Common myeloid progenitor, CD34-positive (primary cell): Measurements from ENCODE around the gene SLC6A5.

ENCODE experiments used
- CTCF ChIA-PET: fragments of 350-600 bp; sonication (Branson Sonifier 250); formaldehyde crosslinking; loops from one replicate; lab custom pipeline; 2021; ENCODE audit warnings: antibody characterized with exemption; lab: Charles Lee
- POLR2A ChIA-PET: fragments of 350-600 bp; sonication (Branson Sonifier 250); formaldehyde crosslinking; loops from one replicate; lab custom pipeline; 2021; ENCODE audit warnings: antibody characterized with exemption; lab: Charles Lee
- DNase-seq, 3 donors: peaks; one replicate each; pipeline versions ENCODE4 v3.0.0 to v3.0.0-alpha.2; 2013
- H3K27ac ChIP-seq, 2 experiments: 1 replicate in 1 of 2; 2 replicates in 1 of 2; pipeline ENCODE4 v1.7.0; 2013; ENCODE audit warnings: inconsistent platforms in 2 of 2, low read length in 2 of 2, mild to moderate bottlenecking in 2 of 2, low read depth in 1 of 2, moderate library complexity in 1 of 2; ENCODE audit not compliant: severe bottlenecking in 2 of 2, insufficient read depth in 1 of 2, poor library complexity in 1 of 2
- H3K27me3 ChIP-seq, 5 experiments: replicated peaks in 2 of 5; 1 replicate in 3 of 5; 2 replicates in 2 of 5; pipeline versions ENCODE4 v1.6.1 to v1.7.0; 2013; ENCODE audit warnings: low read length in 4 of 5, mild to moderate bottlenecking in 2 of 5, moderate library complexity in 2 of 5, inconsistent platforms in 1 of 5; ENCODE audit not compliant: insufficient read depth in 5 of 5, control insufficient read depth in 4 of 5
- H3K36me3 ChIP-seq, 4 experiments: 1 replicate in 2 of 4; 2 replicates in 2 of 4; pipeline versions ENCODE4 v1.6.1 to v1.7.0; 2013; ENCODE audit warnings: low read length in 3 of 4, control low read depth in 1 of 4, mild to moderate bottlenecking in 1 of 4; ENCODE audit not compliant: control insufficient read depth in 4 of 4, insufficient read depth in 4 of 4
- H3K4me1 ChIP-seq, 4 experiments: 1 replicate in 3 of 4; 2 replicates in 1 of 4; pipeline versions ENCODE4 v1.6.1 to v1.7.1; 2013; ENCODE audit warnings: low read length in 3 of 4, mild to moderate bottlenecking in 3 of 4, control low read depth in 1 of 4, inconsistent platforms in 1 of 4, moderate library complexity in 1 of 4; ENCODE audit not compliant: control insufficient read depth in 4 of 4, insufficient read depth in 4 of 4; ENCODE audit errors: control extremely low read depth in 1 of 4
- H3K4me3 ChIP-seq, 7 experiments: 1 replicate in 4 of 7; 2 replicates in 3 of 7; pipeline versions ENCODE4 v1.5.1 to v1.7.0; 2013; ENCODE audit warnings: mild to moderate bottlenecking in 7 of 7, low read length in 6 of 7, moderate library complexity in 6 of 7, inconsistent platforms in 2 of 7, low read depth in 2 of 7, control low read depth in 1 of 7; ENCODE audit not compliant: insufficient read depth in 4 of 7, control insufficient read depth in 1 of 7; ENCODE audit errors: extremely low read depth in 1 of 7
- H3K9me3 ChIP-seq, 5 experiments: 1 replicate in 4 of 5; 2 replicates in 1 of 5; pipeline versions ENCODE4 v1.6.1 to v1.7.1; 2013; ENCODE audit warnings: low read length in 4 of 5, mild to moderate bottlenecking in 2 of 5, inconsistent platforms in 1 of 5, low read depth in 1 of 5, moderate library complexity in 1 of 5; ENCODE audit not compliant: control insufficient read depth in 4 of 5, insufficient read depth in 2 of 5; ENCODE audit errors: control extremely low read depth in 1 of 5
- WGBS: methylation state at CpG from one replicate; pipeline ENCODE4 v1.1.5; 2013; ENCODE audit not compliant: insufficient coverage; 5-methylcytosine and 5-hydroxymethylcytosine counted together

Gene SLC6A5

GRCh38 chr11:20647976-20648565 is 48.7 kb downstream of the SLC6A5 start:
- no peak overlapping the region for H3K4me3 ChIP-seq
- peaks cover 0 to 6% (median 2%) of the 10 kb centered on the region in 5 experiments for H3K27me3 ChIP-seq
- peak; percentile 24 to 50 (median 28) for DNase-seq
- H3K4me1 ChIP-seq, result no peaks in the 10 kb centered on the region
- CTCF ChIA-PET, result interaction anchor here (0.9 to 2.7 kb wide), 12 partner anchors 8 to 1506 kb away, joined by 3 to 12 read pairs (median 4); no protein-coding TSS in a partner anchor
- no peaks in the 10 kb centered on the region for H3K9me3 ChIP-seq
- H3K27ac ChIP-seq, result no peak overlapping the region
- 33% methylated on average over 3 of the region's 4 CpGs for WGBS
- POLR2A ChIA-PET, result no interaction called here
- H3K36me3 ChIP-seq, result no peaks in the 10 kb centered on the region

- WGBS, result 80% methylated on average over 8 of the region's 13 CpGs
- Histone ChIP-seq H3K36me3 (no peaks in the 10 kb centered on the region), H3K27ac (no peak overlapping the region), H3K27me3 (peaks cover 0 to 25% (median 3%) of the 10 kb centered on the region in 5 experiments), H3K4me3 (no peak overlapping the region), H3K9me3 (no peaks in the 10 kb centered on the region), H3K4me1 (no peaks in the 10 kb centered on the region)
- no peak for DNase-seq
- CTCF ChIA-PET, result no interaction called here
- POLR2A ChIA-PET, result no interaction called here
These were observed 52.9 kb downstream of the SLC6A5 start for GRCh38 chr11:20652150-20652806.

GRCh38 chr11:20654038-20654437 is 54.6 kb downstream of the SLC6A5 start:
- no peak overlapping the region for H3K4me3 ChIP-seq
- peaks cover 0 to 25% (median 3%) of the 10 kb centered on the region in 5 experiments for H3K27me3 ChIP-seq
- H3K27ac ChIP-seq, result no peak overlapping the region
- H3K4me1 ChIP-seq, result no peaks in the 10 kb centered on the region
- DNase-seq, result no peak
- ChIA-PET CTCF (no interaction called here), POLR2A (no interaction called here)
- H3K9me3 ChIP-seq, result no peaks in the 10 kb centered on the region
- no peaks in the 10 kb centered on the region for H3K36me3 ChIP-seq
- WGBS, result no CpG with 5 or more reads among the region's 3 CpGs

- Histone ChIP-seq H3K9me3 (no peaks in the 10 kb centered on the region), H3K36me3 (no peaks in the 10 kb centered on the region), H3K27ac (no peak overlapping the region), H3K4me3 (no peak overlapping the region), H3K27me3 (peaks cover 0 to 29% (median 3%) of the 10 kb centered on the region in 5 experiments), H3K4me1 (no peaks in the 10 kb centered on the region)
- no peak for DNase-seq
- POLR2A ChIA-PET, result no interaction called here
- CTCF ChIA-PET, result interaction anchor here (1.1 to 2.5 kb wide), 5 partner anchors 9 to 856 kb away, joined by 3 to 7 read pairs (median 3); no protein-coding TSS in a partner anchor
- 92% methylated on average over 2 of the region's 4 CpGs for WGBS
These were observed 57.5 kb downstream of the SLC6A5 start for GRCh38 chr11:20656901-20657300.

- Histone ChIP-seq H3K36me3 (no peaks in the 10 kb centered on the region), H3K9me3 (no peaks in the 10 kb centered on the region), H3K27me3 (peaks cover 0 to 25% (median 3%) of the 10 kb centered on the region in 5 experiments), H3K4me1 (no peaks in the 10 kb centered on the region), H3K4me3 (no peak overlapping the region), H3K27ac (no peak overlapping the region)
- DNase-seq, result no peak
- POLR2A ChIA-PET, result no interaction called here
- CTCF ChIA-PET, result no interaction called here
- no CpG with 5 or more reads among the region's 1 CpG for WGBS
These were observed 58.7 kb downstream of the SLC6A5 start for GRCh38 chr11:20658135-20658534.

GRCh38 chr11:20661445-20661844 is 62.0 kb downstream of the SLC6A5 start:
- H3K27me3 ChIP-seq, result peaks cover 0 to 28% (median 6%) of the 10 kb centered on the region in 5 experiments
- WGBS, result 85% methylated on average over 3 of the region's 3 CpGs
- POLR2A ChIA-PET, result no interaction called here

GRCh38 chr11:20661850-20662249 is 62.4 kb downstream of the SLC6A5 start:
- CTCF ChIA-PET, result no interaction called here
- H3K4me1 ChIP-seq, result no peaks in the 10 kb centered on the region
- no peak for DNase-seq
- H3K4me3 ChIP-seq, result no peak overlapping the region
- POLR2A ChIA-PET, result no interaction called here
- 100% methylated on average over 1 of the region's 3 CpGs for WGBS
- peaks cover 0 to 3% (median 0%) of the 10 kb centered on the region in 5 experiments for H3K9me3 ChIP-seq
- H3K27ac ChIP-seq, result no peak overlapping the region
- H3K36me3 ChIP-seq, result no peaks in the 10 kb centered on the region
- H3K27me3 ChIP-seq, result peaks cover 0 to 32% (median 7%) of the 10 kb centered on the region in 5 experiments

More at GRCh38 chr11:20661445-20661844, 62.0 kb downstream of the SLC6A5 start:
- Histone ChIP-seq H3K27ac (no peak overlapping the region), H3K4me3 (no peak overlapping the region), H3K4me1 (no peaks in the 10 kb centered on the region), H3K36me3 (no peaks in the 10 kb centered on the region), H3K9me3 (peaks cover 0 to 3% (median 0%) of the 10 kb centered on the region in 5 experiments)
- CTCF ChIA-PET, result no interaction called here
- no peak for DNase-seq
